Body of pancreas (tissue), 4 donors: ENCODE results near the gene CEACAM1. TPM values are rescaled to one million over a fixed set of nuclear protein-coding genes. Genes with fewer than 3 reads are reported as not detected.

Source experiments
- ATAC-seq: fragments of 150-250 bp; one replicate; pipeline ENCODE4 v1.9.1; 2016
- DNase-seq, 4 donors: peaks; one replicate each; pipeline ENCODE4 v3.0.0-alpha.2; 2019
- H3K27ac ChIP-seq, 4 donors: fragments of 200-600 bp; sonication (generic); 1 replicate in 3 of 4; 2 replicates in 1 of 4; pipeline versions ENCODE4 v1.5.1 to v1.6.1; 2016 to 2019; ENCODE audit warnings: mild to moderate bottlenecking in 1 of 4, mixed read lengths in 1 of 4, moderate library complexity in 1 of 4
- H3K27me3 ChIP-seq, 2 donors: fragments of 200-600 bp; sonication (generic); one replicate each; pipeline ENCODE4 v1.6.0; 2016; ENCODE audit warnings: mild to moderate bottlenecking in 1 of 2
- H3K36me3 ChIP-seq, 2 donors: fragments of 200-600 bp; sonication (generic); replicated peaks in 1 of 2; 2 replicates each; pipeline ENCODE4 v1.5.1; 2016; ENCODE audit warnings: low read depth in 2 of 2; ENCODE audit not compliant: insufficient read depth in 1 of 2
- H3K4me1 ChIP-seq: fragments of 200-600 bp; sonication (generic); one replicate; pipeline ENCODE4 v1.6.0; 2016
- H3K4me3 ChIP-seq, 2 donors: fragments of 200-600 bp; sonication (generic); 1 replicate in 1 of 2; 2 replicates in 1 of 2; pipeline ENCODE4 v1.5.1; 2016 to 2019
- H3K9me3 ChIP-seq, 3 donors: fragments of 200-600 bp; sonication (generic); 1 replicate in 2 of 3; 2 replicates in 1 of 3; pipeline ENCODE4 v1.5.1; 2016
- CTCF ChIP-seq, 7 experiments: fragments of 450-650 bp in 4 of 7; fragments of 200-600 bp in 3 of 7; sonication (generic) in 3 of 7; IDR thresholded peaks; one replicate each; pipeline ENCODE4 v1.5.1; 2016 to 2019; ENCODE audit warnings: antibody characterized with exemption in 7 of 7
- POLR2A ChIP-seq, 3 donors: fragments of 450-650 bp; IDR thresholded peaks; one replicate each; pipeline ENCODE4 v1.6.1; 2016; ENCODE audit warnings: antibody characterized with exemption in 3 of 3, mild to moderate bottlenecking in 2 of 3
- WGBS, 2 donors: methylation state at CpG; one replicate each; pipeline ENCODE4 v1.1.5; 2017; 5-methylcytosine and 5-hydroxymethylcytosine counted together
- intact Hi-C: fragments of 100-400 bp; cut with DNase I; formaldehyde crosslinking; loops from one replicate; pipeline ENCODE4 v1.15.1; 2023
- total RNA-seq, 2 donors: library from RNA; depleted of rRNA; stranded (reverse); fragments of >200 nt; gene quantifications; one replicate each; pipeline ENCODE4 v1.1.0, GENCODE V29; 2016

CEACAM1 gene
- total RNA-seq = 1 to 10 TPM; 1.8 to 2.3 TPM

DNA sequence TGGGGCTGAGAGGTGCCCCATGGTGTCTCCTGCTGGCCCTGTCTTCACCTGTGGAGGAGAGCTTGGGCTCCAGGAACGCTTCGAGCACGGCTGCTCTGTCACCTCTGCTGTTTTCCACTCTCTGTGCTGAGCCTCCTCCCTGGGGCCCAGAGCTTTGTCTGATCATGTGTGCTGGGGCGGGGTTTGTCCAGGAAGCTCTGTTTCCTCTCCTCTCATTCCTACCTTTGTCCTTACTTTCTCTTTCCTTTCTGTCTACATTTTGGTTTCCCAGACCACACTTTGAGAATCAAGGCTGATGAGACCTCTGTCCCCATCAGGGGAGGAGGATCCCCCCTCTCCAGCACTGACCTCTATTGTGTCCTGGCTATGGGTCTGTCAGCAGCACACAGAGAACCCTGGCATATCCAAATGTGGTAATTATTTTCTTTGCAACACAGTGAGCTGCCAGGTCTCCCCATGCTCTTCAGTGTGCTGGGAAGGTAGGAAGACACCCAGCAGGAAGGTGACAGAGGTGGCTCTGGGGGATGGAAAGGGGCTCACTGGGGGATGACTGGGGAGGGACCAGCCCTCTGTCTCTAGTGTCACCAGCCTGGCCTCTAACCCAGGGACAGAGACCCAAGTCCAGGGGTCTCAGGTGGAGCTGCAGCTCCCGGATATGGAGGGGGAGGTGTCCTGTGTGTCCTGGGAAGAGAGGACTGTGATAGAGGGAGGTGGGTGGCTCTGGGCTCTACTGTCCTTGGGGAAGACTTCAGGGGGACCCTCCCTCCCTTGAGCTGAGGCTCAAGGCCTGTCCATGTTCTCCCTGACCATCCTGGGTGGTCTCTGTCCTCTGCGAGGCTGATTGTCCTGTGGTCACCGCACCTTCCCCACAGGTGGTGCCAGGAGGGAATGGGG is at the start of gene CEACAM1:
Gene CEACAM1 (minus strand): TSS at position 128 of the 894 bp plus-strand sequence. CDS start 107 bp downstream, at position 21.
- intact Hi-C loops = loop anchor here (2.0 kb wide), 1 partner anchor 80 kb away; no protein-coding TSS in a partner anchor
- Histone ChIP-seq H3K4me3 (no peak within 1 kb of the TSS), H3K36me3 (no peaks in the 10 kb centered on the region), H3K4me1 (peaks cover 7% of the 10 kb centered on the region), H3K27ac (peak within 1 kb of the TSS in 1 of 4 donors; percentile 42), H3K27me3 (no peaks in the 10 kb centered on the region), H3K9me3 (no peaks in the 10 kb centered on the region)
- peak in 3 of 4 donors; percentile 23 to 49 (median 36) for DNase-seq
- TF ChIP-seq CTCF (IDR thresholded peaks at IDR 0.05) (no peak), POLR2A (IDR thresholded peaks at IDR 0.05) (peak in 1 of 3 donors; percentile 10)
- WGBS, 2 donors = 33 to 52% methylated on average over 4 to 7 of the region's 7 CpGs
- ATAC-seq = no peak

- intact Hi-C loops = no loop called here
- no peak overlapping the region for H3K27ac ChIP-seq
- no peaks in the 10 kb centered on the region for H3K36me3 ChIP-seq
- H3K4me1 ChIP-seq = no peaks in the 10 kb centered on the region
- H3K27me3 ChIP-seq = no peaks in the 10 kb centered on the region
- no peaks in the 10 kb centered on the region for H3K9me3 ChIP-seq
- no peak for DNase-seq
- ATAC-seq = no peak
- H3K4me3 ChIP-seq = no peak overlapping the region
- no peak for TF ChIP-seq POLR2A (IDR thresholded peaks at IDR 0.05)
- no peak for TF ChIP-seq CTCF (IDR thresholded peaks at IDR 0.05)
- WGBS, 2 donors = 56 to 72% methylated on average over 1 of the region's 1 CpG
These were observed 48.7 kb upstream of the CEACAM1 start for GRCh38 chr19:42577016-42577415.

- WGBS, 2 donors = 57 to 60% methylated on average over 2 of the region's 2 CpGs
- ATAC-seq = no peak
- intact Hi-C loops = no loop called here
- no peaks in the 10 kb centered on the region for H3K9me3 ChIP-seq
- no peak for DNase-seq
- H3K4me1 ChIP-seq = no peaks in the 10 kb centered on the region
- H3K4me3 ChIP-seq = no peak overlapping the region
- H3K36me3 ChIP-seq = no peaks in the 10 kb centered on the region
- no peaks in the 10 kb centered on the region for H3K27me3 ChIP-seq
- TF ChIP-seq POLR2A (IDR thresholded peaks at IDR 0.05) (no peak), CTCF (IDR thresholded peaks at IDR 0.05) (no peak)
- no peak overlapping the region for H3K27ac ChIP-seq
These were observed 48.0 kb upstream of the CEACAM1 start for GRCh38 chr19:42576241-42576640.

- 32 to 43% methylated on average over 1 of the region's 1 CpG for WGBS, 2 donors
- Histone ChIP-seq H3K4me3 (no peak overlapping the region), H3K27ac (no peak overlapping the region), H3K9me3 (no peaks in the 10 kb centered on the region), H3K36me3 (no peaks in the 10 kb centered on the region), H3K27me3 (no peaks in the 10 kb centered on the region), H3K4me1 (no peaks in the 10 kb centered on the region)
- TF ChIP-seq POLR2A (IDR thresholded peaks at IDR 0.05) (no peak), CTCF (IDR thresholded peaks at IDR 0.05) (no peak)
- ATAC-seq (no peak), DNase-seq (no peak)
- intact Hi-C loops = no loop called here
These were observed 45.4 kb upstream of the CEACAM1 start for GRCh38 chr19:42573642-42574041.
